Nephron (organoid): Measurements from ENCODE around the gene RPP25.
"Not testable (repeated sequence)": the region's sequence is repeated elsewhere in the genome, so short reads cannot be mapped to it uniquely, and the experiment has no call there.

ENCODE experiments used
- H3K27ac Mint-ChIP-seq, 3 experiments: 2 replicates each; pipeline ENCODE4 v1.8.0; 2020; ENCODE audit warnings: mixed read lengths in 3 of 3, mild to moderate bottlenecking in 2 of 3, moderate library complexity in 1 of 3
- H3K27me3 Mint-ChIP-seq: 2 replicates; pipeline ENCODE4 v1.8.0; 2021; ENCODE audit warnings: low read depth, mild to moderate bottlenecking, moderate library complexity, mixed read lengths
- H3K36me3 Mint-ChIP-seq: 2 replicates; pipeline ENCODE4 v1.8.0; 2020; ENCODE audit warnings: low read depth, mixed read lengths
- H3K4me1 Mint-ChIP-seq: 2 replicates; pipeline ENCODE4 v1.8.0; 2020; ENCODE audit warnings: mixed read lengths
- H3K4me3 Mint-ChIP-seq, 3 experiments: 2 replicates each; pipeline ENCODE4 v1.8.0; 2020; ENCODE audit warnings: mild to moderate bottlenecking in 3 of 3, mixed read lengths in 3 of 3, moderate library complexity in 2 of 3
- H3K9me3 Mint-ChIP-seq: 2 replicates; pipeline ENCODE4 v1.8.0; 2020; ENCODE audit warnings: mixed read lengths
- TF ChIP-seq, protein P1 (sequence below), 3 experiments: fragments of 200-600 bp; sonication (generic); IDR thresholded peaks; one replicate each; pipeline ENCODE4 v1.5.0; 2021; ENCODE audit warnings: antibody characterized with exemption in 3 of 3; ENCODE audit not compliant: unreplicated experiment in 3 of 3

The RPP25 gene

DNA sequence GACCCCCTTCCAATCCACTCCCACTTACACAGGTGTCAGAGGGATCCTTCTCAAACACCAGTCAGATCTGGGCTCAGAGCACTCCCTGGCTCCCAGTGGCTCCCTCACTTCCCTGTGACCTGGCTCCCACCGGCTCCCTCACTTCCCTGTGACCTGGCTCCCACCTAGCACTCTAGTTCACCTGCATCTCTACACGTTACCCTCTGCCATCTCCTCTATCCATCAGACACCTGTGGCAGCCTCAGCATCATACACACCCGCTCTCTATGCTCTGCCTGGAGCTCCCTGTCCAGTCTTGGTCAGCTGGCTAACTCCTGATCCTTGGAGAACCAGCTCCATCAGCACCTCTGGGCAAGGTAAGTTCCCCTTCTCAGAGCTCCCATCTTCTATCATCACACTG, 5.6 kb downstream of the RPP25 start:
- Mint-ChIP-seq H3K27me3 (peaks cover 24% of the 10 kb centered on the region), H3K4me3 (no peak overlapping the region), H3K36me3 (no peaks in the 10 kb centered on the region), H3K27ac (no peak overlapping the region), H3K9me3 (no peaks in the 10 kb centered on the region), H3K4me1 (peaks cover 6% of the 10 kb centered on the region)
- TF ChIP-seq, protein P1, sequence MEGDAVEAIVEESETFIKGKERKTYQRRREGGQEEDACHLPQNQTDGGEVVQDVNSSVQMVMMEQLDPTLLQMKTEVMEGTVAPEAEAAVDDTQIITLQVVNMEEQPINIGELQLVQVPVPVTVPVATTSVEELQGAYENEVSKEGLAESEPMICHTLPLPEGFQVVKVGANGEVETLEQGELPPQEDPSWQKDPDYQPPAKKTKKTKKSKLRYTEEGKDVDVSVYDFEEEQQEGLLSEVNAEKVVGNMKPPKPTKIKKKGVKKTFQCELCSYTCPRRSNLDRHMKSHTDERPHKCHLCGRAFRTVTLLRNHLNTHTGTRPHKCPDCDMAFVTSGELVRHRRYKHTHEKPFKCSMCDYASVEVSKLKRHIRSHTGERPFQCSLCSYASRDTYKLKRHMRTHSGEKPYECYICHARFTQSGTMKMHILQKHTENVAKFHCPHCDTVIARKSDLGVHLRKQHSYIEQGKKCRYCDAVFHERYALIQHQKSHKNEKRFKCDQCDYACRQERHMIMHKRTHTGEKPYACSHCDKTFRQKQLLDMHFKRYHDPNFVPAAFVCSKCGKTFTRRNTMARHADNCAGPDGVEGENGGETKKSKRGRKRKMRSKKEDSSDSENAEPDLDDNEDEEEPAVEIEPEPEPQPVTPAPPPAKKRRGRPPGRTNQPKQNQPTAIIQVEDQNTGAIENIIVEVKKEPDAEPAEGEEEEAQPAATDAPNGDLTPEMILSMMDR (IDR thresholded peaks at IDR 0.05; ENCODE audit: unreplicated experiment in 3 of 3) = no peak

DNA sequence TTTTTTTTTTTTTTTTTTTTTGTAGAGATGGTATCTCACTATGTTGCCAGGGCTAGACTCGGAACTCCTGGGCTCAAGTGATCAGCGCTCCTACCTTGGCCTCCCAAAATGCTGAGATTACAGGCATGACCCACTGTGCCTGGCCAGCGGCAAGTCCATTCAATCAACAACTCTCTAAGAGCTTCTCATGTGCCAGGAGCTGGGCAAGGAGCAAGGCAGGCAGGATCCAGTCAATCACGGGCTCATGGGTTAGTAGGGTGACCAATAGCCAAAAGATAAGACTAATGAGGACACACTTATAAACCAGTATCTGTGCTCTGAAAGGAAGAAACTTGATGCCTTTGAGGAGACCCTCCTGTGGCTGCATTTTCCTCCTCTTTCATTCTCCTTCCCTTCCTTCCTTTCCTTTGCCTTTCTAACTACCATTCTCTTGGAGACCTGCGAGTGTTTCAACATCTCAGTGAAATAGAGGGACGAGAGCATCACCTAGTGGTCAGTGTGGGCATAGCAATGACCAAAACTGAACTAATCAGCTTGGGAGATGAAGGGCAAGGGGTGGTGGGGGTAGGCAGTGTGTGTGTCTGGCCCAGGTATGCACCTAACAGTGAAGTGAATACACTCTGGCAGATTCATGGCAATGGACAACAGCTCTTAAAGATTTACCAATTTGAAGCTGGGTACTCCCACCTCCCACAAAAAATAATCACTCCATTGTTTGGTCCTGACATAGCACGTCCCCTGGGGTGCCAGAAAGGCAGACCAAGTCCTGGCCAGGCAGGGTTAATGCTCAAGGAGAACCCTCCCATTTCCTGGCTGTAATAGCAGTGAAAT, 6.3 kb downstream of the RPP25 start:
- no peaks in the 10 kb centered on the region for H3K9me3 Mint-ChIP-seq
- TF ChIP-seq, protein P1 (IDR thresholded peaks at IDR 0.05; ENCODE audit: unreplicated experiment in 3 of 3) = peak; percentile 96 to 98 (median 97)
- H3K4me1 Mint-ChIP-seq = peaks cover 6% of the 10 kb centered on the region
- H3K36me3 Mint-ChIP-seq = no peaks in the 10 kb centered on the region
- H3K27ac Mint-ChIP-seq = peak overlapping the region in 1 of 3 experiments; percentile 4
- H3K4me3 Mint-ChIP-seq = peak overlapping the region in 2 of 3 experiments; percentile 3 to 8
- H3K27me3 Mint-ChIP-seq = peaks cover 17% of the 10 kb centered on the region

DNA sequence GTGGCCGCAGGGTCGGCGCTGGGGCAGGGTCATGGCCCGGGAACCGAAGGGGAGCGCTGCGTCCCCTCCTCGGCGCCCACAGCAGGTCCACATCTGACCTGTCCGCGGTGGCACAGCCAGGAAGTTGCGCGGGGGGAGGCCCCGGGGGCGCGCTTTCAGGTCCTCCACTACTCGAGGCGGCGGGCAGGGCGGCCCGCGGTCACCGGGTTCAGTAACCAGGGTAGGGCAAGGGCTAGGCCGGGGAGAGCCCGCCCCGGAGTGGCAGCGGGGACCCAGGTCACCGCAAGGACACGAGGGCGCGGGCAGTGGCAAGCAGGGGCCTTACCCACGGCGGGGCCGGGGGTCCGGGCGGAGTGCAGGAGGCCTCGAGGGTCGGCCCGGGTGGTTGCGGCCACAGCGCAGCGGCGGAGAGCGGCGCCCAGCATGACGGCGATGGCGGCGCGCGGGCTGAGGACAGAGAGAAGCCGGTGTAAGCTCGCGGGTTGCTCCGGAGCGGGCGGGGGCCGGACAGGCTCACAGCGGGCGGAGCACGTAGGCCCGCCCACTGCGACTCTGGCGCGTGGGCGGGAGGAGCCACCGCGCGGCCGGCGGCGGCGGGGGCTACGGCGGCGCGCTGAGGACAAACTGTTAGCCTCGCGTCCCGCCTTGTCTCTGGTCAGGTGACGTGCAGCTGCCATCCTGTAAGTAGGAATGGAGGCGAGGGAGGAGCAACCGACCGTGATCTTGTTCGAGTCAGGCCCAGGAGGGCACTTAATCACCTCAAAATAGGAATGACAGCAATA, 18.8 kb downstream of the RPP25 start, which contains the start of gene COX5A:
TSS of gene COX5A (minus strand) at position 484 of the 782 bp plus-strand sequence. CDS start at position 425, 59 bp downstream.
- H3K4me3 Mint-ChIP-seq = peak within 1 kb of the TSS; percentile 85 to 99 (median 94)
- no peaks in the 10 kb centered on the region for H3K9me3 Mint-ChIP-seq
- H3K4me1 Mint-ChIP-seq = peaks cover 14% of the 10 kb centered on the region
- TF ChIP-seq, protein P1 (IDR thresholded peaks at IDR 0.05; ENCODE audit: unreplicated experiment in 3 of 3) = no peak
- no peaks in the 10 kb centered on the region for H3K36me3 Mint-ChIP-seq
- no peaks in the 10 kb centered on the region for H3K27me3 Mint-ChIP-seq
- H3K27ac Mint-ChIP-seq = peak within 1 kb of the TSS; percentile 87 to 95 (median 94)

DNA sequence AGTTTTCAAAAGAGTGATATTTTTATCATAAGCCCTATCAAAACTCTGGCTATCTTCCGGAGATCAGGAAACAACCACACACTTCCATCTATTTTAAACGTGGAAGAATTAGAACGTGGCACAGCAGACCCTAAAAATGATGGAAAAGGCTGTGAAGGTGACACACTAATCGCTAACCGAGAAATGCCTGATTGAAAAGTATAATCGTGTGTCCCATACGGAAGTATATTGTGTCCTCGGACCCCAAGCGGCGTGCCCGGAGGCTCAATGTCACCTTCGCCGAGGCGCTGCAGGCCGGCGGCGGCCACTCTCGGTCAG, 19.3 kb downstream of the RPP25 start:
- H3K4me3 Mint-ChIP-seq = peak overlapping the region; percentile 85 to 99 (median 94)
- no peaks in the 10 kb centered on the region for H3K9me3 Mint-ChIP-seq
- peaks cover 14% of the 10 kb centered on the region for H3K4me1 Mint-ChIP-seq
- peak overlapping the region; percentile 87 to 95 (median 94) for H3K27ac Mint-ChIP-seq
- H3K27me3 Mint-ChIP-seq = no peaks in the 10 kb centered on the region
- TF ChIP-seq, protein P1 (IDR thresholded peaks at IDR 0.05; ENCODE audit: unreplicated experiment in 3 of 3) = no peak
- no peaks in the 10 kb centered on the region for H3K36me3 Mint-ChIP-seq

DNA sequence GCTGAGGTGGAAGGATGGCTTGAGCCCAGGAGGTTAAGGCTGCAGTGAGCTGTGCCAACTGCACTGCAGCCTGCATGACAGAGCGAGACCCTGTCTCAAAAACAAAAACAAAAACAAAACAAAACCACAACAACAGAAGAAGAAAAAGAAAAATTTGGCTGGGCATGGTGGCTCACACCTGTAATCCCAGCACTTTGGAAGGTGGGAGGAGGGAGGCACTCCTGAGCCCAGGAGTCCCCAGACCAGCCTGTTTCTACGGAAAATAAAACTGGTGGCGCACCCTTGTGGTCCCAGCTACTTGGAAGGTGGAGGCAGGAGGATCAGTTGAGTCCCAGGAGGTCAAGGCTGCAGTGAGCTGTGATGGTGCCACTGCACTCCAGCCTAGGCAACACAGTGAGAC, 21.4 kb downstream of the RPP25 start:
- H3K9me3 Mint-ChIP-seq, H3K27me3 Mint-ChIP-seq, H3K36me3 Mint-ChIP-seq: not testable (repeated sequence)
- Mint-ChIP-seq H3K27ac (peak overlapping the region in 1 of 3 experiments; percentile 82), H3K4me1 (peaks cover 14% of the 10 kb centered on the region), H3K4me3 (peak overlapping the region; percentile 70 to 83 (median 76))

DNA sequence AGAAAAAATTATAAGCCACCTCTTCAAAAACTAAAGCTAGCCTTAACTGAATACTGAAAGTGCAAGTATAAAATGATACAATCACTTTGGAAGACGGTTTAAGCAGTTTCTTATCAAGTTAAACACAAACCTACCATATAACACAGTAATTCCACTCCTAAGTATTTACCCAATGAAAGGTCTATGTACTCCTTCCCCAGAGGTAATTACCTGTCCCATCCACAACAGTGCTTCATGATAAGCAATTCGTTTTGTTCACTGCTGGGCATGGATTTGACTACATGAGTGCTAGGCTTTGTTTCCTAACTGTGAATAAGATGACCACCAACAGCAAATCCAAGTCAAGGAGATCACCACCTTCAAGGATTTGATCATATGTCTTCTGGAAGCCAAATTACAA, 23.0 kb downstream of the RPP25 start:
- peaks cover 20% of the 10 kb centered on the region for H3K36me3 Mint-ChIP-seq
- TF ChIP-seq, protein P1 (IDR thresholded peaks at IDR 0.05; ENCODE audit: unreplicated experiment in 3 of 3) = no peak
- peak overlapping the region in 1 of 3 experiments; percentile 50 for H3K4me3 Mint-ChIP-seq
- no peaks in the 10 kb centered on the region for H3K9me3 Mint-ChIP-seq
- H3K27ac Mint-ChIP-seq = peak overlapping the region in 1 of 3 experiments; percentile 39
- peaks cover 14% of the 10 kb centered on the region for H3K4me1 Mint-ChIP-seq
- H3K27me3 Mint-ChIP-seq = no peaks in the 10 kb centered on the region
